H9 (cell line): Measurements from ENCODE around the gene PPAN. TPM values are rescaled to one million over a fixed set of nuclear protein-coding genes. Genes with fewer than 3 reads are reported as not detected.

Experiments
- DNase-seq: peaks from one replicate; pipeline ENCODE4 v3.0.0-alpha.2; 2017
- H2AFZ ChIP-seq: one replicate; pipeline ENCODE4 v1.6.1; 2013; ENCODE audit warnings: mild to moderate bottlenecking, low read length, control low read depth, moderate library complexity
- H2AK5ac ChIP-seq: 2 replicates; pipeline ENCODE4 v1.6.1; 2013; ENCODE audit warnings: low read length, control low read depth, mixed read lengths; ENCODE audit not compliant: insufficient read length
- H2BK120ac ChIP-seq: one replicate; pipeline ENCODE4 v1.6.1; 2013; ENCODE audit warnings: low read depth, mild to moderate bottlenecking, low read length, control low read depth, inconsistent platforms; ENCODE audit not compliant: poor library complexity, severe bottlenecking
- H2BK12ac ChIP-seq: 2 replicates; pipeline ENCODE4 v1.6.1; 2013; ENCODE audit warnings: low read length, control low read depth, mixed read lengths, low read depth; ENCODE audit not compliant: insufficient read length
- H2BK15ac ChIP-seq: 2 replicates; pipeline ENCODE4 v1.6.1; 2013; ENCODE audit warnings: low read depth, low read length, control low read depth
- H2BK20ac ChIP-seq: one replicate; pipeline ENCODE4 v1.6.1; 2013; ENCODE audit warnings: low read depth, mild to moderate bottlenecking, low read length, control low read depth, inconsistent platforms; ENCODE audit not compliant: poor library complexity, severe bottlenecking
- H2BK5ac ChIP-seq: 2 replicates; pipeline ENCODE4 v1.6.1; 2013; ENCODE audit warnings: low read length, control low read depth, mixed read lengths; ENCODE audit not compliant: insufficient read length
- H3K14ac ChIP-seq: 2 replicates; pipeline ENCODE4 v1.6.1; 2013; ENCODE audit warnings: low read length, control low read depth; ENCODE audit not compliant: insufficient read depth
- H3K18ac ChIP-seq: 2 replicates; pipeline ENCODE4 v1.6.1; 2013; ENCODE audit warnings: low read depth, mild to moderate bottlenecking, mixed read lengths, low read length, control low read depth; ENCODE audit not compliant: insufficient read length
- H3K23ac ChIP-seq: 2 replicates; pipeline ENCODE4 v1.6.1; 2013; ENCODE audit warnings: low read length, control low read depth, mixed read lengths, low read depth; ENCODE audit not compliant: insufficient read length
- H3K23me2 ChIP-seq: 2 replicates; pipeline ENCODE4 v1.6.1; 2013; ENCODE audit warnings: low read depth, mild to moderate bottlenecking, mixed read lengths, low read length, control low read depth; ENCODE audit not compliant: insufficient read length, poor library complexity, severe bottlenecking
- H3K27ac ChIP-seq: 2 replicates; pipeline ENCODE4 v1.5.1; 2013; ENCODE audit warnings: low read length, control low read depth, mixed read lengths, low read depth; ENCODE audit not compliant: insufficient read length
- H3K27me3 ChIP-seq: 2 replicates; pipeline ENCODE4 v1.6.1; 2013; ENCODE audit warnings: low read length, control low read depth, inconsistent platforms; ENCODE audit not compliant: insufficient read depth
- H3K4ac ChIP-seq: 2 replicates; pipeline ENCODE4 v1.6.1; 2013; ENCODE audit warnings: low read depth, mild to moderate bottlenecking, control low read depth, inconsistent platforms, low read length, moderate library complexity
- H3K4me1 ChIP-seq: 2 replicates; pipeline ENCODE4 v1.6.1; 2013; ENCODE audit warnings: low read length, control low read depth, inconsistent platforms; ENCODE audit not compliant: insufficient read depth
- H3K4me2 ChIP-seq: 2 replicates; pipeline ENCODE4 v1.6.1; 2013; ENCODE audit warnings: low read length, control low read depth, mixed read lengths; ENCODE audit not compliant: insufficient read length, insufficient read depth
- H3K56ac ChIP-seq: 2 replicates; pipeline ENCODE4 v1.6.1; 2013; ENCODE audit warnings: low read depth, mild to moderate bottlenecking, mixed read lengths, low read length, control low read depth; ENCODE audit not compliant: insufficient read length
- H3K79me1 ChIP-seq: 2 replicates; pipeline ENCODE4 v1.6.1; 2013; ENCODE audit warnings: low read depth, mild to moderate bottlenecking, moderate library complexity, low read length, control low read depth, inconsistent platforms; ENCODE audit not compliant: insufficient read depth, poor library complexity, severe bottlenecking
- H3K79me2 ChIP-seq: 2 replicates; pipeline ENCODE4 v1.6.1; 2013; ENCODE audit warnings: low read length, control low read depth, inconsistent platforms; ENCODE audit not compliant: insufficient read depth
- H3K9ac ChIP-seq: 2 replicates; pipeline ENCODE4 v1.6.1; 2013; ENCODE audit warnings: low read length, control low read depth, mixed read lengths; ENCODE audit not compliant: insufficient read length; ENCODE audit errors: extremely low read depth
- H3K9me3 ChIP-seq: one replicate; pipeline ENCODE4 v1.6.1; 2013; ENCODE audit warnings: low read depth, low read length, inconsistent platforms; ENCODE audit not compliant: control insufficient read depth
- H3T11ph ChIP-seq: one replicate; pipeline ENCODE4 v1.6.1; 2013; ENCODE audit warnings: mild to moderate bottlenecking, low read length, control low read depth, inconsistent platforms
- H4K20me1 ChIP-seq: one replicate; pipeline ENCODE4 v1.6.1; 2013; ENCODE audit not compliant: control insufficient read depth, insufficient read length, insufficient read depth
- H4K5ac ChIP-seq: 2 replicates; pipeline ENCODE4 v1.6.1; 2013; ENCODE audit warnings: low read depth, mild to moderate bottlenecking, mixed read lengths, low read length, control low read depth; ENCODE audit not compliant: insufficient read length
- H4K8ac ChIP-seq: replicated peaks from 2 replicates; pipeline ENCODE4 v1.6.1; 2013; ENCODE audit warnings: low read length, control low read depth, mixed read lengths, low read depth; ENCODE audit not compliant: insufficient read length
- H4K91ac ChIP-seq: 2 replicates; pipeline ENCODE4 v1.6.1; 2013; ENCODE audit warnings: low read depth, mild to moderate bottlenecking, moderate library complexity, mixed read lengths, low read length, control low read depth; ENCODE audit not compliant: insufficient read length
- H3K27ac Mint-ChIP-seq, 3 experiments: 2 replicates in 2 of 3; 3 replicates in 1 of 3; pipeline ENCODE4 v1.8.0; 2020 to 2021; ENCODE audit warnings: mixed read lengths in 3 of 3, mild to moderate bottlenecking in 1 of 3, moderate library complexity in 1 of 3
- H3K27me3 Mint-ChIP-seq: 2 replicates; pipeline ENCODE4 v1.8.0; 2021; ENCODE audit warnings: low read depth, mild to moderate bottlenecking, moderate library complexity, mixed read lengths
- H3K36me3 Mint-ChIP-seq, 3 experiments: 2 replicates in 2 of 3; 3 replicates in 1 of 3; pipeline ENCODE4 v1.8.0; 2020 to 2021; ENCODE audit warnings: low read depth in 3 of 3, mixed read lengths in 3 of 3; ENCODE audit not compliant: insufficient read depth in 1 of 3
- H3K4me1 Mint-ChIP-seq, 2 experiments: 2 replicates each; pipeline ENCODE4 v1.8.0; 2020; ENCODE audit warnings: mixed read lengths in 2 of 2
- H3K4me3 Mint-ChIP-seq, 2 experiments: 2 replicates in 1 of 2; 3 replicates in 1 of 2; pipeline ENCODE4 v1.8.0; 2020 to 2021; ENCODE audit warnings: mild to moderate bottlenecking in 2 of 2, mixed read lengths in 2 of 2, moderate library complexity in 1 of 2
- H3K9me3 Mint-ChIP-seq, 2 experiments: 2 replicates in 1 of 2; 3 replicates in 1 of 2; pipeline ENCODE4 v1.8.0; 2020; ENCODE audit warnings: mild to moderate bottlenecking in 2 of 2, mixed read lengths in 2 of 2, moderate library complexity in 1 of 2
- CTCF ChIP-seq: fragments of 200-600 bp; sonication (generic); conservative IDR thresholded peaks from 3 replicates; pipeline ENCODE4 v1.8.0; 2021; ENCODE audit warnings: antibody characterized with exemption, mild to moderate bottlenecking
- WGBS: extraction: QIAGEN DNeasy Blood & Tissue Kit; methylation state at CpG from one replicate; pipeline ENCODE4 v1.1.7; 2013; ENCODE audit warnings: missing lambda C conversion rate, low lambda C conversion rate, mixed read lengths; ENCODE audit not compliant: insufficient read length; ENCODE audit errors: extremely low coverage; 5-methylcytosine and 5-hydroxymethylcytosine counted together
- total RNA-seq: library from RNA; stranded (reverse); gene quantifications from 2 replicates; pipeline ENCODE4 v1.2.1, GENCODE V29; 2021

Gene PPAN
- total RNA-seq, 1 experiment from 2014 or later = 157 TPM

- no peak for DNase-seq
- Histone ChIP-seq H2BK12ac (no peak overlapping the region), H4K20me1 (no peaks in the 10 kb centered on the region), H2BK120ac (no peak overlapping the region), H2BK15ac (no peak overlapping the region), H3T11ph (no peak overlapping the region), H3K18ac (no peak overlapping the region), H2AFZ (no peak overlapping the region), H4K8ac (no peak overlapping the region), H3K79me2 (no peaks in the 10 kb centered on the region), H3K79me1 (no peaks in the 10 kb centered on the region), H3K27ac (no peak overlapping the region), H3K4me1 (no peaks in the 10 kb centered on the region), H3K23ac (no peak overlapping the region), H3K4ac (no peak overlapping the region), H2AK5ac (no peak overlapping the region), H2BK5ac (no peak overlapping the region), H3K9me3 (no peaks in the 10 kb centered on the region), H3K27me3 (no peaks in the 10 kb centered on the region; the same call in 1 of the 2 replicates), H3K9ac (no peak overlapping the region), H3K4me2 (no peak overlapping the region), H3K23me2 (no peaks in the 10 kb centered on the region), H4K5ac (no peak overlapping the region), H3K14ac (no peak overlapping the region), H4K91ac (no peak overlapping the region), H3K56ac (no peak overlapping the region), H2BK20ac (no peak overlapping the region)
- WGBS = no CpG with 5 or more reads among the region's 8 CpGs
- H3K4me1 Mint-ChIP-seq = no peaks in the 10 kb centered on the region
- H3K9me3 Mint-ChIP-seq = peaks cover 7 to 13% of the 10 kb centered on the region in 2 experiments; a peak in 4 of 5 replicates
- H3K27ac Mint-ChIP-seq = no peak overlapping the region
- peaks cover 55% of the 10 kb centered on the region for H3K27me3 Mint-ChIP-seq
- TF ChIP-seq CTCF = no peak
- H3K4me3 Mint-ChIP-seq = no peak overlapping the region
- peaks cover 0 to 3% (median 0%) of the 10 kb centered on the region in 3 experiments; a peak in 1 of 7 replicates for H3K36me3 Mint-ChIP-seq
These were observed 27.8 kb upstream of the PPAN start for GRCh38 chr19:10078329-10078728.
